Suprapubic skin (tissue), 3 donors: ENCODE measurements around the gene ASS1.

Experiments used
- EP300 ChIP-seq: sonication (generic); formaldehyde crosslinking; IDR thresholded peaks from one replicate; pipeline ENCODE4 v1.6.1; 2017; ENCODE audit warnings: antibody characterized with exemption
- POLR2A ChIP-seq, 2 donors: fragments of 450-650 bp; IDR thresholded peaks; one replicate each; pipeline ENCODE4 v1.6.1; 2017; ENCODE audit warnings: antibody characterized with exemption in 2 of 2, mild to moderate bottlenecking in 2 of 2, moderate library complexity in 2 of 2
- TF ChIP-seq, protein P1 (sequence below), 2 donors: fragments of 200-600 bp in 1 of 2; fragments of 450-650 bp in 1 of 2; sonication (generic) in 1 of 2; IDR thresholded peaks; one replicate each; pipeline ENCODE4 v1.5.1; 2016 to 2019; ENCODE audit warnings: antibody characterized with exemption in 2 of 2, mild to moderate bottlenecking in 1 of 2, moderate library complexity in 1 of 2

DNA sequence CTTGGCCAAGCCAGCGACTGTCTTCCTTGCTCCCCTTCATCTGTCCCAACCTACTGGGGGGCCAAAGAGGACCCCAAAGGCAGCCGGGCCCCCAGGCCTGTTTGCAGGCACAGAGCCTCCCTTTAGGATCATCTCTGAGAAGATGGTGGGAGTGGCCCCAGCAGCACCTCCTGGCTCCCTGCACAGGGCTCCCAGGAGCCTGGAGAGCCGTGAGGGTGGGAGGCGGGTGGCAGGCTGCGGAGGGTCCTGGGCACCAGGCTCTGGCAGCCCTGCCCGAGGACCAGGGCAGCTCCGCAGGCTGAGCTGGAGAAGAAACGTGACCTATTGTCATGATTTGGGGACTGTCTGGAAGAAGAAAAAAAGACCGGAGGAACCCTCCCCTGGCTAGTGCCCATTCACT, 33.4 kb downstream of the ASS1 start:
- TF ChIP-seq, protein P1, sequence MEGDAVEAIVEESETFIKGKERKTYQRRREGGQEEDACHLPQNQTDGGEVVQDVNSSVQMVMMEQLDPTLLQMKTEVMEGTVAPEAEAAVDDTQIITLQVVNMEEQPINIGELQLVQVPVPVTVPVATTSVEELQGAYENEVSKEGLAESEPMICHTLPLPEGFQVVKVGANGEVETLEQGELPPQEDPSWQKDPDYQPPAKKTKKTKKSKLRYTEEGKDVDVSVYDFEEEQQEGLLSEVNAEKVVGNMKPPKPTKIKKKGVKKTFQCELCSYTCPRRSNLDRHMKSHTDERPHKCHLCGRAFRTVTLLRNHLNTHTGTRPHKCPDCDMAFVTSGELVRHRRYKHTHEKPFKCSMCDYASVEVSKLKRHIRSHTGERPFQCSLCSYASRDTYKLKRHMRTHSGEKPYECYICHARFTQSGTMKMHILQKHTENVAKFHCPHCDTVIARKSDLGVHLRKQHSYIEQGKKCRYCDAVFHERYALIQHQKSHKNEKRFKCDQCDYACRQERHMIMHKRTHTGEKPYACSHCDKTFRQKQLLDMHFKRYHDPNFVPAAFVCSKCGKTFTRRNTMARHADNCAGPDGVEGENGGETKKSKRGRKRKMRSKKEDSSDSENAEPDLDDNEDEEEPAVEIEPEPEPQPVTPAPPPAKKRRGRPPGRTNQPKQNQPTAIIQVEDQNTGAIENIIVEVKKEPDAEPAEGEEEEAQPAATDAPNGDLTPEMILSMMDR (IDR thresholded peaks at IDR 0.05) = no peak
- TF ChIP-seq EP300 (no peak), POLR2A (IDR thresholded peaks at IDR 0.05) (no peak)
